Upper lobe of left lung (tissue), 6 donors: Measurements from ENCODE around the gene TFB2M. TPM values are rescaled to one million over a fixed set of nuclear protein-coding genes. Genes with fewer than 3 reads are reported as not detected.
A peak's percentile ranks its signal among the peaks of the same experiment; 100 is the strongest.

Experiments
- ATAC-seq, 2 donors: fragments of 200-7000 bp; cut with Tn5 transposase; one replicate each; pipeline ENCODE4 v1.9.1; 2022; ENCODE audit warnings: mild to moderate bottlenecking in 2 of 2, moderate library complexity in 2 of 2; ENCODE audit not compliant: low FRiP score in 2 of 2
- DNase-seq, 2 donors: peaks; one replicate each; pipeline ENCODE4 v3.0.0-alpha.2; 2019 to 2020
- H3K27ac ChIP-seq, 4 donors: fragments of 200-600 bp; sonication (generic); one replicate each; pipeline ENCODE4 v1.5.1; 2016 to 2019
- H3K27me3 ChIP-seq, 4 donors: fragments of 200-600 bp; sonication (generic); one replicate each; pipeline ENCODE4 v1.5.1; 2017 to 2019
- H3K36me3 ChIP-seq, 4 donors: fragments of 200-600 bp; sonication (generic); one replicate each; pipeline ENCODE4 v1.5.1; 2016 to 2019
- H3K4me1 ChIP-seq, 4 donors: fragments of 200-600 bp; sonication (generic); one replicate each; pipeline ENCODE4 v1.5.1; 2018 to 2019
- H3K4me3 ChIP-seq, 4 donors: fragments of 200-600 bp; sonication (generic); one replicate each; pipeline ENCODE4 v1.5.1; 2017 to 2019; ENCODE audit warnings: mild to moderate bottlenecking in 2 of 4, moderate library complexity in 1 of 4
- H3K9me3 ChIP-seq, 4 donors: fragments of 200-600 bp; sonication (generic); one replicate each; pipeline ENCODE4 v1.5.1; 2018 to 2019
- EP300 ChIP-seq, 4 donors: sonication (generic); formaldehyde crosslinking; IDR thresholded peaks; one replicate each; pipeline ENCODE4 v1.5.1; 2017; ENCODE audit warnings: antibody characterized with exemption in 4 of 4, control low read depth in 2 of 4
- POLR2A ChIP-seq, 4 donors: fragments of 450-650 bp; IDR thresholded peaks; one replicate each; pipeline ENCODE4 v1.5.1; 2016 to 2017; ENCODE audit warnings: antibody characterized with exemption in 4 of 4, mild to moderate bottlenecking in 2 of 4
- POLR2AphosphoS5 ChIP-seq, 2 donors: sonication (generic); formaldehyde crosslinking; IDR thresholded peaks; one replicate each; pipeline ENCODE4 v1.5.1; 2017; ENCODE audit warnings: antibody characterized with exemption in 2 of 2
- WGBS, 2 donors: methylation state at CpG; one replicate each; pipeline ENCODE4 v1.1.5; 2017 to 2018; 5-methylcytosine and 5-hydroxymethylcytosine counted together
- total RNA-seq, 6 donors: library from RNA; depleted of rRNA in 4 of 6; stranded (reverse); fragments of >200 nt in 4 of 6; gene quantifications; one replicate each; pipeline versions ENCODE4 v1.1.0 to v1.2.1, GENCODE V29; 2016 to 2021
- TF ChIP-seq, protein P1 (sequence below), 6 experiments: fragments of 450-650 bp in 4 of 6; fragments of 200-600 bp in 2 of 6; sonication (generic) in 2 of 6; IDR thresholded peaks; one replicate each; pipeline ENCODE4 v1.5.1; 2016 to 2019; ENCODE audit warnings: antibody characterized with exemption in 6 of 6
- donor health status: DM: no; HTN: no; CAD: no; lungs with moderate emphysema.
- donor health status: DM: no; HTN: yes; CAD: no; lungs with severe emphysema.

TFB2M gene
- total RNA-seq, 6 donors from 2014 or later: 2.0 to 12.0 (median 9.7) TPM

DNA sequence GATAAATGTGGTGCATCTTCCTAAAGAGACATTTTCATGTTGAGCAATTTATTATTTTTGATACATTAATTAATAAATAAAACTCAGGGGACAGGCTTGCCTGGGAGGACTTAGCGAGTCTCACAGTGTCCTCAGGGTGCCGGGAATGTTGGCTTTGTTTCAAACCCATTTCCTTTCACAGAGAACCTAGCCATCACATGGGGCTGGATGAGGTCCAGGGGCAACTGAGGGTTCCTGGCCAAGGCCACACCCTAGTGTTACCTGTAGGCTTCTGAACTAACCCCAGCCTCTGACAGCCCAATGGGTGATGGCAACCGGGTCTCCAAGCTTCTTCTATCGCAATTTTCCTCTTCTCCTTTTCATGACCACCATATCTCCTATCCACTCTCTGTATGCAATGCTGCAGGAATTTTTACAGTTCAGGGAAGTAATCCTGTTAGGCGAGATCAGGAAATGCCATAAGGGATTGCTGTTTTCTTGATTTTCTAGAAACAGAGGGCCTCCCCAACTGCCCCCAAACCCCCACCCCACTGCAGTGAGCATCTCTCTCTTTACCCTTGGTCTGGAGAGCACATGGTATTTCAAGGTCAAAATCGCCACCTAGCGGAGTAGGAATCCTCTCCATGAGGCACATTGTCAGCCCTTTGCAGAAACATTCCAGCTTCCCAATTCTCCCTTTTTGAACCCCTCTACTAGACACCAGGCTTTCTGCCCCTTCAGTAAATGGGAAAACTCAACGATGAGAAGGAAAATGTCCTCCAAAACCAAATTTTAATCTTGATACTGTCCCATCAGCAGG lies 36.9 kb downstream of the TFB2M start:
- no peak overlapping the region for H3K27ac ChIP-seq
- DNase-seq (peak in 1 of 2 donors; percentile 40), ATAC-seq (no peak)
- TF ChIP-seq, protein P1, sequence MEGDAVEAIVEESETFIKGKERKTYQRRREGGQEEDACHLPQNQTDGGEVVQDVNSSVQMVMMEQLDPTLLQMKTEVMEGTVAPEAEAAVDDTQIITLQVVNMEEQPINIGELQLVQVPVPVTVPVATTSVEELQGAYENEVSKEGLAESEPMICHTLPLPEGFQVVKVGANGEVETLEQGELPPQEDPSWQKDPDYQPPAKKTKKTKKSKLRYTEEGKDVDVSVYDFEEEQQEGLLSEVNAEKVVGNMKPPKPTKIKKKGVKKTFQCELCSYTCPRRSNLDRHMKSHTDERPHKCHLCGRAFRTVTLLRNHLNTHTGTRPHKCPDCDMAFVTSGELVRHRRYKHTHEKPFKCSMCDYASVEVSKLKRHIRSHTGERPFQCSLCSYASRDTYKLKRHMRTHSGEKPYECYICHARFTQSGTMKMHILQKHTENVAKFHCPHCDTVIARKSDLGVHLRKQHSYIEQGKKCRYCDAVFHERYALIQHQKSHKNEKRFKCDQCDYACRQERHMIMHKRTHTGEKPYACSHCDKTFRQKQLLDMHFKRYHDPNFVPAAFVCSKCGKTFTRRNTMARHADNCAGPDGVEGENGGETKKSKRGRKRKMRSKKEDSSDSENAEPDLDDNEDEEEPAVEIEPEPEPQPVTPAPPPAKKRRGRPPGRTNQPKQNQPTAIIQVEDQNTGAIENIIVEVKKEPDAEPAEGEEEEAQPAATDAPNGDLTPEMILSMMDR (IDR thresholded peaks at IDR 0.05): no peak
- no peak for TF ChIP-seq POLR2A (IDR thresholded peaks at IDR 0.05)
- TF ChIP-seq EP300 (IDR thresholded peaks at IDR 0.05): no peak
- no peak for TF ChIP-seq POLR2AphosphoS5 (IDR thresholded peaks at IDR 0.05)
- H3K4me3 ChIP-seq: no peak overlapping the region
- no peaks in the 10 kb centered on the region for H3K36me3 ChIP-seq
- no peaks in the 10 kb centered on the region for H3K27me3 ChIP-seq
- peaks cover 0 to 13% (median 4%) of the 10 kb centered on the region in 4 donors for H3K4me1 ChIP-seq
- H3K9me3 ChIP-seq: peaks cover 4 to 11% (median 7%) of the 10 kb centered on the region in 4 donors
- 61 to 77% methylated on average over 8 of the region's 8 CpGs for WGBS, 2 donors

- H3K4me1 ChIP-seq: peaks cover 0 to 5% (median 0%) of the 10 kb centered on the region in 4 donors
- DNase-seq: no peak
- no peaks in the 10 kb centered on the region for H3K36me3 ChIP-seq
- 40 to 44% methylated on average over 5 of the region's 5 CpGs for WGBS, 2 donors
- peaks cover 4 to 11% (median 7%) of the 10 kb centered on the region in 4 donors for H3K9me3 ChIP-seq
- H3K27ac ChIP-seq: no peak overlapping the region
- H3K4me3 ChIP-seq: no peak overlapping the region
- ATAC-seq: peak in 1 of 2 donors; percentile 35
- TF ChIP-seq EP300 (IDR thresholded peaks at IDR 0.05): no peak
- TF ChIP-seq POLR2AphosphoS5 (IDR thresholded peaks at IDR 0.05): no peak
- TF ChIP-seq POLR2A (IDR thresholded peaks at IDR 0.05): no peak
- TF ChIP-seq, protein P1 (IDR thresholded peaks at IDR 0.05): no peak
- no peaks in the 10 kb centered on the region for H3K27me3 ChIP-seq
Observed at GRCh38 chr1:246527402-246528088, 38.5 kb downstream of the TFB2M start.

GRCh38 chr1:246526915-246527314 lies 39.1 kb downstream of the TFB2M start:
- ATAC-seq (no peak), DNase-seq (peak in 1 of 2 donors; percentile 46)
- H3K4me1 ChIP-seq: peaks cover 0 to 5% (median 0%) of the 10 kb centered on the region in 4 donors
- H3K4me3 ChIP-seq: no peak overlapping the region
- H3K36me3 ChIP-seq: no peaks in the 10 kb centered on the region
- no peaks in the 10 kb centered on the region for H3K27me3 ChIP-seq
- H3K9me3 ChIP-seq: peaks cover 4 to 11% (median 7%) of the 10 kb centered on the region in 4 donors
- TF ChIP-seq POLR2AphosphoS5 (IDR thresholded peaks at IDR 0.05) (no peak), POLR2A (IDR thresholded peaks at IDR 0.05) (no peak), EP300 (IDR thresholded peaks at IDR 0.05) (no peak)
- TF ChIP-seq, protein P1 (IDR thresholded peaks at IDR 0.05): no peak
- WGBS, 2 donors: 84 to 93% methylated on average over 7 of the region's 7 CpGs
- H3K27ac ChIP-seq: no peak overlapping the region

GRCh38 chr1:246526380-246526779 lies 39.7 kb downstream of the TFB2M start:
- DNase-seq (peak in 1 of 2 donors; percentile 36), ATAC-seq (no peak)
- H3K36me3 ChIP-seq: no peaks in the 10 kb centered on the region
- TF ChIP-seq, protein P1 (IDR thresholded peaks at IDR 0.05): no peak
- TF ChIP-seq POLR2AphosphoS5 (IDR thresholded peaks at IDR 0.05): no peak
- TF ChIP-seq POLR2A (IDR thresholded peaks at IDR 0.05): no peak
- TF ChIP-seq EP300 (IDR thresholded peaks at IDR 0.05): no peak
- H3K4me1 ChIP-seq: peaks cover 0 to 5% (median 0%) of the 10 kb centered on the region in 4 donors
- H3K9me3 ChIP-seq: peaks cover 4 to 11% (median 7%) of the 10 kb centered on the region in 4 donors
- WGBS, 2 donors: 84 to 91% methylated on average over 4 of the region's 4 CpGs
- no peak overlapping the region for H3K27ac ChIP-seq
- H3K4me3 ChIP-seq: no peak overlapping the region
- H3K27me3 ChIP-seq: no peaks in the 10 kb centered on the region
